MG63 (cell line): Measurements from ENCODE around the gene STIM2. TPM values are rescaled to one million over a fixed set of nuclear protein-coding genes. Genes with fewer than 3 reads are reported as not detected.
"Not testable (repeated sequence)": the region's sequence is repeated elsewhere in the genome, so short reads cannot be mapped to it uniquely, and the experiment has no call there.

Source experiments
- DNase-seq: peaks from one replicate; pipeline ENCODE4 v3.0.0-alpha.2; 2020
- H3K27me3 ChIP-seq: fragments of 250-450 bp; sonication (Bioruptor Pico); 2 replicates; pipeline ENCODE4 v1.5.1; 2020; ENCODE audit warnings: mild to moderate bottlenecking, moderate library complexity
- H3K36me3 ChIP-seq: fragments of 250-450 bp; sonication (Bioruptor Pico); 2 replicates; pipeline ENCODE4 v1.5.1; 2020; ENCODE audit warnings: mild to moderate bottlenecking, moderate library complexity
- H3K4me3 ChIP-seq: fragments of 250-450 bp; sonication (Bioruptor Pico); 2 replicates; pipeline ENCODE4 v1.5.1; 2020; ENCODE audit warnings: mild to moderate bottlenecking, moderate library complexity
- H3K9me3 ChIP-seq: fragments of 250-450 bp; sonication (Bioruptor Pico); 2 replicates; pipeline ENCODE4 v1.5.1; 2020; ENCODE audit warnings: mild to moderate bottlenecking, moderate library complexity
- total RNA-seq: library from RNA; depleted of rRNA; stranded (reverse); fragments of >200 nt; shearing (Covaris generic); gene quantifications from 2 replicates; pipeline ENCODE4 v1.2.3, GENCODE V29; 2014; ENCODE audit warnings: low replicate concordance

Gene STIM2
- total RNA-seq, 1 experiment from 2014 or later = 15.7 TPM

GRCh38 chr4:27013012-27013411 lies 152.4 kb downstream of the STIM2 start:
- H3K9me3 ChIP-seq = no peaks in the 10 kb centered on the region
- no peaks in the 10 kb centered on the region; the same call in 1 of the 2 replicates for H3K36me3 ChIP-seq
- no peak for DNase-seq
- H3K4me3 ChIP-seq = no peak overlapping the region
- no peaks in the 10 kb centered on the region for H3K27me3 ChIP-seq

DNA sequence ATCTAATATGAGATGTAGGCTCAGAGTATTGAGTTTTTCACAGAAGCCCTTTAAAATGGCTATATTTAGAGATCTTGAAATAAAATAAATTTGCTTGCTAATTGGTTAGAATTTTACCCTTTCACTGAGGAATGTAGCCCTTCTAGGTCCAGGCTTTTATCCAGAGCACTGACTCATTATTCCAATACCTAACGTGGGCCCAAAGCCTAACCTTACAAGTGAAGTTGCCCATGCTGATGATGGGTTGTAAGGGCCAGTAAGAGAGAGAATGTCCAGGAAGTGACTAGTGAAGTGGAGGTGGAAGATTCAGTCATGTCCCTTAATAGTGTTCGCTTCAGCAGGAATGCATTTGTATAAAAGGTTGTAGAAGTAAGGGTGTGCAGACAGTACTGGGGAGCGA lies 155.9 kb downstream of the STIM2 start:
- H3K4me3 ChIP-seq = no peak overlapping the region
- H3K9me3 ChIP-seq = no peaks in the 10 kb centered on the region
- H3K36me3 ChIP-seq = no peaks in the 10 kb centered on the region
- H3K27me3 ChIP-seq = no peaks in the 10 kb centered on the region
- no peak for DNase-seq

- Histone ChIP-seq H3K9me3 (no peaks in the 10 kb centered on the region), H3K27me3 (no peaks in the 10 kb centered on the region), H3K4me3 (no peak overlapping the region), H3K36me3 (no peaks in the 10 kb centered on the region)
- DNase-seq = no peak
Observed at GRCh38 chr4:27017623-27018022, 157.0 kb downstream of the STIM2 start.

- H3K9me3 ChIP-seq = no peaks in the 10 kb centered on the region
- H3K36me3 ChIP-seq = no peaks in the 10 kb centered on the region
- DNase-seq = no peak
- no peaks in the 10 kb centered on the region for H3K27me3 ChIP-seq
- H3K4me3 ChIP-seq = no peak overlapping the region
Observed at GRCh38 chr4:27018076-27018475, 157.4 kb downstream of the STIM2 start.

DNA sequence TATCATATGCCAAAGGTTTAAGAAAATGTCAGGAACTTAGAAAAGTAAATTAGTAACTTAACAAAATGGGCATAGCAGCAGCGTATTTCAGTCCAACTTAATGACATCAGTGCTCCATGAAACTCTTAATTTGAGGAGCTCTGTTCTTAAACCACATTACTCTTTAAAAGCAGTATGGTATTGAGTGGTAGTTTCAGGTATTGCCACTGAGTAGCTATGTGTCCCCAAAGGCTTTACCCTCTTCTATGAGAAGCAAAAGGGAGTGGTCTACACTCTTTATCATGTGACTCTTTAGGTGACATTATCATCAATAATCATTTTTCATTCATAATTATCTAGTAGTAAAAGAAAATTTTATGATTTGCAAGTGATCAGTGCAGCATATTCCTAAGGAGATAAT lies 158.3 kb downstream of the STIM2 start:
- Histone ChIP-seq H3K9me3 (no peaks in the 10 kb centered on the region), H3K4me3 (no peak overlapping the region), H3K36me3 (no peaks in the 10 kb centered on the region), H3K27me3 (no peaks in the 10 kb centered on the region)
- no peak for DNase-seq

GRCh38 chr4:27019766-27020165 lies 159.1 kb downstream of the STIM2 start:
- DNase-seq = no peak
- Histone ChIP-seq H3K4me3 (no peak overlapping the region), H3K27me3 (no peaks in the 10 kb centered on the region), H3K9me3 (no peaks in the 10 kb centered on the region), H3K36me3 (no peaks in the 10 kb centered on the region)

GRCh38 chr4:27020203-27020602 lies 159.6 kb downstream of the STIM2 start:
- Histone ChIP-seq H3K9me3 (no peaks in the 10 kb centered on the region), H3K4me3 (no peak overlapping the region), H3K36me3 (no peaks in the 10 kb centered on the region), H3K27me3 (no peaks in the 10 kb centered on the region)
- DNase-seq = no peak

DNA sequence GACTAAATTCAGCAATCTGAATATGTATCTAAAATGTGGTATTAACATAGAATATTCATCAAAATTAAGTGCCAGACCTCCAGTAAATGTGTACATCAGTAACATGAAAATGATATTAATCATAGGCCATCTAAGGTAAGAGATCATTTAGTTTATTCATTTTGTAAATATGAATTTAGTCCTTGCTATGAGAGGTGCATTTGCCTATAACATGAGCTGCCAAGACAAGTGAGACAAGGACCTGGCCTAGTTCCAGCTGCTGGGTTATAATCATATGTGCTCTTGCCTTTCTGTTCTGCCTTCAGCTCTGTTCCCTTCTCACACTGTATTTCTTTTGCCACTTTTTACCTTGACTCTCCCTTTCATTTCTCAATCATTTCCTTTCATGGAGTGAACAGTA lies 160.0 kb downstream of the STIM2 start:
- no peaks in the 10 kb centered on the region for H3K27me3 ChIP-seq
- DNase-seq = no peak

GRCh38 chr4:27022963-27023362 lies 162.3 kb downstream of the STIM2 start:
- Histone ChIP-seq H3K4me3 (no peak overlapping the region), H3K9me3 (no peaks in the 10 kb centered on the region), H3K36me3 (no peaks in the 10 kb centered on the region), H3K27me3 (no peaks in the 10 kb centered on the region)
- DNase-seq = no peak

More for the DNA sequence above, 160.0 kb downstream of the STIM2 start:
- Histone ChIP-seq H3K9me3 (no peaks in the 10 kb centered on the region), H3K4me3 (no peak overlapping the region), H3K36me3 (no peaks in the 10 kb centered on the region)

DNA sequence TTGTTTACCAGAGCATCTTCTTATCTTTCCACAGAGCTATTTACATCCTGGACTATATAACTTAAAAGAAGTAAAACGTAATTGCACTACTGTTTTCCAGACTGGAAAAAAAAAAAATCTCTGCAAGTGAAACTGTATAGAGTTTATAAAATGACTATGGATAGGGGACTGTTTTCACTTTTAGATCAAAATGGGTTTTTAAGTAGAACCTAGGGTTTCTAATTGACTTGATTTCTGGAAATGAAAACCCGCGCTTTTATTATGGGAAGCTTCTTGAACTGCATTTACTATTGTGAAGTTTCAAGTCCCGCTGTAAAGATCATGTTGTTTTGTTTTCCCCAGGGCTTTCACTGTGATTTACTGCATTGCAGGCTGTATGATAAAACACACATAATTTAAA lies 162.7 kb downstream of the STIM2 start:
- Histone ChIP-seq H3K4me3 (no peak overlapping the region), H3K36me3 (no peaks in the 10 kb centered on the region), H3K9me3 (no peaks in the 10 kb centered on the region), H3K27me3 (no peaks in the 10 kb centered on the region)
- no peak for DNase-seq

DNA sequence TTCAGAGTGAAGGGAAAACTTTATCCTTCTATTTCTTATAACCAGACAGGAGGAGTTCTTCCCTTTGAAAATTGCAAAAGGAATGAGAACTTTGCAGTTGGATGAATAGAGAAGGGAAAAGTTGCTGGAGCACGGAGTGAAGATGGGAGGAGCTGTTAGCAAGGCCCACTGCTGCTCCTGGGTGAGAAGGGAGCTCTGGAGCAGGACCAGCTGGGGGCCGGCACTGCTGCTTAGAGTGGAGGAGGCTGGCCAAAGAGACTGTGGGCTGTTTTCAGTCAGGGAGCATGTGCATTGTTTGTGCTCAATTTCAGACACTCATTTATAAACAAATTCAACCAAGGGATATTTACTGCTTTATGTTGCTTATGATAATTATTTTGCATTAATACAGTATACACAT lies 164.2 kb downstream of the STIM2 start:
- Histone ChIP-seq H3K27me3 (no peaks in the 10 kb centered on the region), H3K9me3 (no peaks in the 10 kb centered on the region), H3K36me3 (no peaks in the 10 kb centered on the region), H3K4me3 (no peak overlapping the region)
- no peak for DNase-seq

- H3K4me3 ChIP-seq = no peak overlapping the region
- no peaks in the 10 kb centered on the region for H3K27me3 ChIP-seq
- DNase-seq = no peak
- H3K9me3 ChIP-seq = no peaks in the 10 kb centered on the region
- no peaks in the 10 kb centered on the region for H3K36me3 ChIP-seq
Observed at GRCh38 chr4:27027428-27027827, 166.8 kb downstream of the STIM2 start.

- not testable (repeated sequence) for H3K27me3 ChIP-seq, DNase-seq, H3K9me3 ChIP-seq, H3K36me3 ChIP-seq, H3K4me3 ChIP-seq
Observed at GRCh38 chr4:27035127-27035526, 174.5 kb downstream of the STIM2 start.

- Histone ChIP-seq H3K4me3 (no peak overlapping the region), H3K36me3 (no peaks in the 10 kb centered on the region), H3K9me3 (no peaks in the 10 kb centered on the region), H3K27me3 (no peaks in the 10 kb centered on the region)
- DNase-seq = no peak
Observed at GRCh38 chr4:27040356-27040755, 179.7 kb downstream of the STIM2 start.

- DNase-seq = no peak
- no peak overlapping the region for H3K4me3 ChIP-seq
- H3K27me3 ChIP-seq = no peaks in the 10 kb centered on the region
- no peaks in the 10 kb centered on the region for H3K36me3 ChIP-seq
- H3K9me3 ChIP-seq = no peaks in the 10 kb centered on the region
Observed at GRCh38 chr4:27042411-27042810, 181.8 kb downstream of the STIM2 start.

DNA sequence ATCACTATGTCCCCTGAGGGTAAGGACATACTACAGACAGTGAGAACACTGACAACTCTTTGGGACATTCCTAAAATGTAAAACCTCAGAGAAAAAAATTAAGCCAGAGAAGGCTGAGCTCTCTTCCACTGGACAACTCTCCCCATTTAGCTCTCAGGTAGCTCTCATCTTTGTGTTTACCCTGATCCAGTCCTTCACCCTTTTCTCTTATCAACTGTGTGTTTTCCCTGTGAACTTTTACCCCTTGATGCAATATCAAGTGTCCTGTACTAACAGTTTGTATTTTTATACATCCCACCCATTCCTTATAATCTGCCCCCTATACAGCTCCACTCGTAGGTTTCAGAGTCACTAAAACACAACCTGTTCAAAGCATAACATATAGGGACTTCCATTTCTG lies 182.6 kb downstream of the STIM2 start:
- no peak for DNase-seq
- H3K9me3 ChIP-seq = no peaks in the 10 kb centered on the region

GRCh38 chr4:27046851-27047250 lies 186.2 kb downstream of the STIM2 start:
- H3K27me3 ChIP-seq = no peaks in the 10 kb centered on the region
- no peak for DNase-seq
- no peaks in the 10 kb centered on the region for H3K9me3 ChIP-seq
- no peak overlapping the region for H3K4me3 ChIP-seq
- H3K36me3 ChIP-seq = no peaks in the 10 kb centered on the region

More for the DNA sequence above, 182.6 kb downstream of the STIM2 start:
- Histone ChIP-seq H3K36me3 (no peaks in the 10 kb centered on the region), H3K4me3 (no peak overlapping the region), H3K27me3 (no peaks in the 10 kb centered on the region)

GRCh38 chr4:27048429-27049238 lies 188.0 kb downstream of the STIM2 start:
- 0 out of 2 replicates have a peak overlapping the region, but pooled peaks have one; percentile 3 for H3K4me3 ChIP-seq
- H3K36me3 ChIP-seq = no peaks in the 10 kb centered on the region
- no peaks in the 10 kb centered on the region for H3K9me3 ChIP-seq
- DNase-seq = no peak
- H3K27me3 ChIP-seq = no peaks in the 10 kb centered on the region
